ENCODE data around the gene CNGA2.

DNA sequence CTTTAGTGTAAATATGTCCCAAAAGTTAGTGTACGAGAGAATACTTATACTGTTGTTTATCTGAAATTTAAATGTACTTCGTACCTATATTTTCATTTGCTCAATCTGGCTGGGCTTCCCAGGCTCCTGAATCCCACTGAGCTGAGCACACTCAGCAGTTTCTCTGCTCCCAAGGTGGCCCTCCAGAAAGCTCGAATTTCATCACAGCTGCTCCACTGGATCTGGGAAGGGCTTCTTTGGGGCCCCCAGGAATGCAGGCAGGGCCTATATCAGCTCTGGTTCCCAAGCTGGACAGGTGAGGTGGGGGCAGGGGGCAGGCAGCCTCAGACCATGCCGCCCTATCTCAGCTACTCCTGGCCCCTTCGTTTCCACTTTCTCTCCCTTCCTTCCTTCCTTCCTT is 20.2 kb upstream of the CNGA2 start:
- no peak for TF ChIP-seq POLR2A (IDR thresholded peaks at IDR 0.05)
- TF ChIP-seq, protein P1, sequence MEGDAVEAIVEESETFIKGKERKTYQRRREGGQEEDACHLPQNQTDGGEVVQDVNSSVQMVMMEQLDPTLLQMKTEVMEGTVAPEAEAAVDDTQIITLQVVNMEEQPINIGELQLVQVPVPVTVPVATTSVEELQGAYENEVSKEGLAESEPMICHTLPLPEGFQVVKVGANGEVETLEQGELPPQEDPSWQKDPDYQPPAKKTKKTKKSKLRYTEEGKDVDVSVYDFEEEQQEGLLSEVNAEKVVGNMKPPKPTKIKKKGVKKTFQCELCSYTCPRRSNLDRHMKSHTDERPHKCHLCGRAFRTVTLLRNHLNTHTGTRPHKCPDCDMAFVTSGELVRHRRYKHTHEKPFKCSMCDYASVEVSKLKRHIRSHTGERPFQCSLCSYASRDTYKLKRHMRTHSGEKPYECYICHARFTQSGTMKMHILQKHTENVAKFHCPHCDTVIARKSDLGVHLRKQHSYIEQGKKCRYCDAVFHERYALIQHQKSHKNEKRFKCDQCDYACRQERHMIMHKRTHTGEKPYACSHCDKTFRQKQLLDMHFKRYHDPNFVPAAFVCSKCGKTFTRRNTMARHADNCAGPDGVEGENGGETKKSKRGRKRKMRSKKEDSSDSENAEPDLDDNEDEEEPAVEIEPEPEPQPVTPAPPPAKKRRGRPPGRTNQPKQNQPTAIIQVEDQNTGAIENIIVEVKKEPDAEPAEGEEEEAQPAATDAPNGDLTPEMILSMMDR (IDR thresholded peaks at IDR 0.05), result no peak
